Left cardiac atrium (tissue), 4 donors: ENCODE results near the gene NPLOC4. TPM values are rescaled to one million over a fixed set of nuclear protein-coding genes. Genes with fewer than 3 reads are reported as not detected.
"Not testable (repeated sequence)": the region's sequence is repeated elsewhere in the genome, so short reads cannot be mapped to it uniquely, and the experiment has no call there.

Source experiments
- ATAC-seq, 2 donors: fragments of 200-7000 bp; cut with Tn5 transposase; one replicate each; pipeline ENCODE4 v1.9.1; 2020; ENCODE audit warnings: mild to moderate bottlenecking in 2 of 2, moderate library complexity in 2 of 2
- DNase-seq: peaks from one replicate; pipeline ENCODE4 v3.0.0-alpha.2; 2020
- intact Hi-C, 2 donors: fragments of 100-400 bp; cut with DNase I; formaldehyde crosslinking; loops; one replicate each; pipeline versions ENCODE4 v1.14.1 to v1.15.1; 2022 to 2023
- total RNA-seq, 2 donors: library from RNA; stranded (reverse); fragmentation: NEBNext Ultra II Directional; extraction: Animal tissue kit (Norgen Biotek cat#: 25700); gene quantifications; one replicate each; pipeline ENCODE4 v1.2.1, GENCODE V29; 2021
- donor health status: DM: no; HTN: yes; CAD: no.
- donor health status: DM: no; HTN: yes; CAD: no; lungs with severe emphysema.
- donor health status: DM: yes; HTN: yes; CAD: no.
- donor health status: Dilated cardiomyopathy.

NPLOC4 gene
- total RNA-seq, 2 donors from 2014 or later = 67.2 to 97.1 TPM

DNA sequence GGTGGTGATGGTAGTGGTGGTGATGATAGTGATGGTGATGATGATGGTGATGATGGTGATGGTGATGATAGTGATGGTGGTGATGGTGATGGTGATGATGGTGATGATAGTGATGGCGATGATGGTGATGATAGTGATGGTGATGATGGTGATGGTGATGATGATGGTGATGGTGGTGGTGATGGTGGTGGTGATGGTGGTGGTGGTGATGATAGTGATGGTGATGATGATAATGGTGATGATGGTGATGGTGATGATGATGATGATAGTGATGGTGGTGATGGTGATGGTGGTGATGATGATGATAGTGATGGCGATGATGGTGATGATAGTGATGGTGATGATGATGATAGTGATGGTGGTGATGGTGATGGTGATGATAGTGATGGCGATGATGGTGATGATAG is 104.9 kb downstream of the NPLOC4 start:
- DNase-seq, intact Hi-C loops, ATAC-seq: not testable (repeated sequence)

DNA sequence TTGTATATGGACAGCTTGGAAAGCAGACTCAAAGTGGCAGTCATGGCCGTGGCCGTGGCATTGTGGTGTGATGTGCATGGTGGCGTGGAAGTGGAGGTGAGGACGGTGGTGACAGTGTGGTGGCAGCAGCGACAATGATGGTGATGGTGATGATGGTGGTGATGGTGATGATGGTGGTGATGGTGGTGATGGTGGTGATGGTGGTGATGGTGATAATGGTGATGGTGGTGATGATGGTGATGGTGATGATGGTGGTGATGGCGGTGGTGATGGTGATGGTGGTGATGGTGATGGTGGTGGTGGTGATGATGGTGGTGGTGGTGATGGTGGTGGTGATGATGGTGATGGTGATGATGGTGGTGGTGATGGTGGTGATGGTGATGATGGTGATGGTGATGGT is 105.9 kb downstream of the NPLOC4 start:
- intact Hi-C loops, DNase-seq, ATAC-seq: not testable (repeated sequence)

- intact Hi-C loops = no loop called here
These were observed 107.5 kb downstream of the NPLOC4 start for GRCh38 chr17:81529437-81529803.

DNA sequence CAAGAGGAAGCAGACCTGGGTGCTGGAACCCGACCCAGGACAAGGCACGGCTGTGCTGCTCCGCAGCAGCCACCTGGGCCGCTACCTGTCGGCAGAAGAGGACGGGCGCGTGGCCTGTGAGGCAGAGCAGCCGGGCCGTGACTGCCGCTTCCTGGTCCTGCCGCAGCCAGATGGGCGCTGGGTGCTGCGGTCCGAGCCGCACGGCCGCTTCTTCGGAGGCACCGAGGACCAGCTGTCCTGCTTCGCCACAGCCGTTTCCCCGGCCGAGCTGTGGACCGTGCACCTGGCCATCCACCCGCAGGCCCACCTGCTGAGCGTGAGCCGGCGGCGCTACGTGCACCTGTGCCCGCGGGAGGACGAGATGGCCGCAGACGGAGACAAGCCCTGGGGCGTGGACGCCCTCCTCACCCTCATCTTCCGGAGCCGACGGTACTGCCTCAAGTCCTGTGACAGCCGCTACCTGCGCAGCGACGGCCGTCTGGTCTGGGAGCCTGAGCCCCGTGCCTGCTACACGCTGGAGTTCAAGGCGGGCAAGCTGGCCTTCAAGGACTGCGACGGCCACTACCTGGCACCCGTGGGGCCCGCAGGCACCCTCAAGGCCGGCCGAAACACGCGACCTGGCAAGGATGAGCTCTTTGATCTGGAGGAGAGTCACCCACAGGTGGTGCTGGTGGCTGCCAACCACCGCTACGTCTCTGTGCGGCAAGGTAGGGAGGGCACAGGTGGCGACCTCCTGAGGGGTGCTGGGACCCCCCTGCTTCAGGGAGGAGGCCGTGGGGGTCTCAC is 108.1 kb downstream of the NPLOC4 start:
- DNase-seq = no peak
- no peak for ATAC-seq
- intact Hi-C loops = no loop called here

More at GRCh38 chr17:81529437-81529803, 107.5 kb downstream of the NPLOC4 start:
- ATAC-seq (no peak), DNase-seq (no peak)

- ATAC-seq = no peak
- intact Hi-C loops = no loop called here
- DNase-seq = no peak
These were observed 108.6 kb downstream of the NPLOC4 start for GRCh38 chr17:81528384-81528650.

- intact Hi-C loops = no loop called here
- ATAC-seq (peak; percentile 20 to 37), DNase-seq (no peak)
These were observed 109.1 kb downstream of the NPLOC4 start, which contains the start of gene FSCN2 for GRCh38 chr17:81527591-81528383. FSCN2 (plus strand) TSS chr17:81528377; CDS start chr17:81528532, 155 bp downstream.

DNA sequence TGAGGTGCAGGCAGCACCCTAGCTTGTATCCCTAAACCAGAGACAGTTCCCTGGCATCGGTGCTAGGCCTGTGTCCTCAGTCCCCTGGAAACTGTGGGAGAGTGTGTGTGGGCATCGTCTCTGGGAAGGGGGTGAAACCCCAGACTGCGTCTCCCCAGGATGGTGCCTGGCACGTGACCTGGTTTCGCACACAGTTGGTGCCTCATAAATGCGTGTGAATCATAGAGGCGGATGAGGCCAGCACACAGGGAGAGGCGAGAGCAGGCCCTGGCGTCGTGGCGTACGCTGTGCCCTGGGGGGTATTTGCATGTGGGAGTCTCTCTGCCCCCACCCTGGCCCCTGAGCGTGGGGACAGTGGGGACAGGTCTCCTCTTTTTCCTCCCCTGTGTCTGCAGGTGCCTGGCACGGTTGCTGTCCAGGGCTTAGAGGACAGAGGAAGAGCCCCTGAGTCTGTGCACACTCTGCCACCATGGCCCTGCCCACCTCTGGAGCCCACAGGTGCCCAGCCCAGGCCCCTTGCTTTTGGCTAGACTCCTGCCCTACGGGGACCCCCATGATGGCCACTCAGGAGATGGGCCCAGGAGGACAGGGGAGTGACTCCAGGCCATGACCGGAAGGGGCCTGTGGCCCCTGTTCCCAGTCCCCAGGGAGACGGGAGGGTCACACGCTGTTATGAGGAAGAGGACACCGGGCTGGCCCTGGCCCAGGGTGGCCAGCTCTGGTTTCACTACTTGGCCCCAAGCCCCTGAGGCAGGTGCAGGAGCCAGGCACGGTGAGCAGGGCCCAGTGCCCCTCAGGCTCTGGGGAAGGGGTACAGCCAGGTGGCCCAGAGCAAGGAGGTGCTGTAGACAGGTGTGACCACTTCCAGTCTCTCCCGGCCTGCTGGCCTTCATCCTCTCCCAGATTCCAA is 110.0 kb downstream of the NPLOC4 start:
- no peak for DNase-seq
- intact Hi-C loops = no loop called here

GRCh38 chr17:81524865-81525159 is 112.1 kb downstream of the NPLOC4 start:
- intact Hi-C loops = no loop called here
- no peak for ATAC-seq
- DNase-seq = no peak

More for the DNA sequence above, 110.0 kb downstream of the NPLOC4 start:
- ATAC-seq = no peak

DNA sequence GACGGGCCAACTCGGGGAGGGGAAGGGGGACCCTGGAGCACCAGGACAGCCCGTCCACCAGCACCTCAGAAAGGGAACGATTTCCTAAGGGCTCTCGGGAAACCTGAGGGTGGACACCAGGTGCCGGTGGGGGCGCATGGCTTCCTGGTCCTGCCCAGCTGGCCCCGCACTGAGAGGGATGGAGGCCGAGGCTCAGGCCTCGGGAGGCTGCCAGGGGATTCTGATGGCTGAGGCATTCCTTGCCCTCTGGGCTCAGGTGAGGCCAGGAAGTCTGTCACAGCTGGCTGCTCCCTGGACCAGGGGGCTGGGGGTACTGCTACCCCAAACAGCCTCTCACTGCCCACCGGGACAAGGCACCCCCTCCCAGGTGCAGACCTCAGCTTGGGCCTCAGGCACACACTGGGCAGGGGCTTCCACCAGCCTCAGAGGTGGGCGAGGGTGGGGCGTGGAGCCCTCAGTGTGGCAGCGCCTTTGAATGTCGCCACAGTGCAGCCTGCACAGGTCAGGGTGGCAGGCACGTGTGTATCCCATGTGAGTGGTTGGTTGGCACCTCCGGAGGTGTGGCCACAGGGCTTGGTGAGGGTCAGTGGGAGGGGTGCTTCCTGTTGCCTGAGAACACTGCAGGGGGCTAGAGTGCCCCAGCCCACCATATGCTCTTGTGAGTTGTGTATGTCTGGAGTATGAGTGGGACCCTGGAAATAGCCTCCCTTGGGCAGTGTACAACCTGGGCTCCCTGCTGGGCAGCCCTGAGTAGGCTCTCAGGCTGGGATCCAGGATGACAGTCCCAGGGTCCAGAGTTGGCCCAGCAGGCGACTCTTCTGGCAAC is 112.7 kb downstream of the NPLOC4 start:
- intact Hi-C loops = no loop called here
- no peak for ATAC-seq
- no peak for DNase-seq

DNA sequence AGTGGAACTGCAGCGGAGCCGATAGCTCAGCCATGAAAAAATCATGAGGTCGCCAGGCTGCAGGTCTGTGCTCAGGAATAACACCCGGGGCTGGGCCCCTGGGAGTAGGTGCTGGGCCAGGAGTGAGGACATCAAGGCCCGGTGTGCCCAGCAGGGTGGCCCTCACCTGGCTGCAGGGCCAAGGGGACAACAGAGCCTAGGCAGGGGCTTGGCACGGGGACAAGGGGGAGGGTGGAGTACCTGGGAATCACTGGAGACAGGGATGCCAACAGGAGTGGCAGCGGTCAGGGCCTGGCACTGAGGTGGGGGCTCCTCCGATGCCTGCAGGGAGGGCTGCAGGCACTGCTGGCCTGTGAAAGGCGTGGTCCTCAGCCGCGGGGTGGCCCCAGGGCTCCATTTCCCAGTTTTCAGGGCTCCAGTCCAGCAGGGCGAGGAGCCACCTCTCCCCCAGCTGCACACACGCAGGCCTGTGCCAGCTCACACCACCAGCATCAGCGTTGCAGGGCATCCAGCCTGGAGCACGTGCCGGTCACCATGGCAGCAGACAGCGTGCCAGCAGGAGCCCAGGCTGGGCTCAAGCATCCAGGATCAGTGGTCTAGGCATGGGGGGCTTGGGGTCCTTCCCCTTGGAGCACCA is 113.4 kb downstream of the NPLOC4 start:
- intact Hi-C loops = no loop called here
- peak; percentile 33 for DNase-seq
- peak; percentile 8 to 25 for ATAC-seq

- intact Hi-C loops = no loop called here
- DNase-seq (no peak), ATAC-seq (no peak)
These were observed 114.2 kb downstream of the NPLOC4 start for GRCh38 chr17:81522491-81523401.

- DNase-seq (no peak), ATAC-seq (no peak)
- intact Hi-C loops = no loop called here
These were observed 116.7 kb downstream of the NPLOC4 start for GRCh38 chr17:81520021-81520901.

DNA sequence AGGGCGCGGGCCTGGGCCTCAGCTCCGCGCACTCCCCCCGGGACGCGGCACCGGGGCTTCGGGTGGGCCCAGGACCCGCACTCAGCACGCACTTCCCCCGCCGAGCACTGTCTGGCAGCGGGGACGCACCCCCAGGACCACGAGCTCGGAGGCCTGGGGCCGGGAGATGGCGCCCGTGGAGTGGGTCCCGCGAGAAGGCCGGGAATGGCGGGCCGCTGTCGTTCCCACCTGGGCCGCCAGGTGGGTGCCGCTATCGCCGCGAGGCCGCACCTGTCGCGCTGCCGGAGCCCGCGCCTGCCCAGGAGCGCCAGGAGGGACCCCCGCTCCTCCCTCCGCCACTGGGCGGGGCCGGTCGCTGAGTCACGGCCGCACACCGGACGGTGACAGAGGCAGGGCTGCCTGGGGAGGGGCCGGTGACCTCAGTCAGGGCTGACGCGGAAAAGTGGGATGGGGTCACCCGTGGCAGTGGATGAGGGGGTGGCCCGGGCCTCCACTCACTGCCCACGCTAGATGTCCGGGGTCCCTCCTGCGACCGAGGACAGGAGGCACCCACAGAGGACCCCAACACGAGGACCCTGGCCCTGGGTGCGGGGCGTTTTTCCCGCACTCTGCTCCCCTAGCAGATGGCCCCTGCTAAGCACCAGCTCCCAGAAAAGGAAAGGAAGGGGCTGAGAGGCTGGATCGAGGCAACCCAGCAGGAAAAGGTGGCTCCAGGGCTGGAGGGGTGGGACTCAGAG is 117.5 kb downstream of the NPLOC4 start:
- DNase-seq (peak; percentile 45), ATAC-seq (peak; percentile 6 to 22)
- intact Hi-C loops = loop anchor here in 1 of 2 donors (5.0 kb wide), 2 partner anchors 33 to 83 kb away; partner anchors contain the start of gene FAAP100

GRCh38 chr17:81518785-81519283 is 118.1 kb downstream of the NPLOC4 start:
- DNase-seq (peak; percentile 66), ATAC-seq (peak; percentile 18 to 43)
- intact Hi-C loops = loop anchor here in 1 of 2 donors (5.0 kb wide), 2 partner anchors 33 to 83 kb away; partner anchors contain the start of gene FAAP100

GRCh38 chr17:81518113-81518784 is 118.7 kb downstream of the NPLOC4 start:
- no peak for DNase-seq
- peak; percentile 1 for ATAC-seq
- intact Hi-C loops = loop anchor here in 1 of 2 donors (5.0 kb wide), 2 partner anchors 34 to 84 kb away; partner anchors contain the start of gene FAAP100
